HL-60 (cell line): ENCODE results near the gene MIOS.

ENCODE experiments used
- CTCF ChIP-seq: IDR thresholded peaks from one replicate; pipeline ENCODE4 v1.5.1; 2011; ENCODE audit warnings: low read length, control low read depth, inconsistent platforms; ENCODE audit not compliant: insufficient read depth
- POLR2AphosphoS5 ChIP-seq: IDR thresholded peaks from 2 replicates; pipeline ENCODE4 v1.6.1; 2012; ENCODE audit warnings: low read depth

DNA sequence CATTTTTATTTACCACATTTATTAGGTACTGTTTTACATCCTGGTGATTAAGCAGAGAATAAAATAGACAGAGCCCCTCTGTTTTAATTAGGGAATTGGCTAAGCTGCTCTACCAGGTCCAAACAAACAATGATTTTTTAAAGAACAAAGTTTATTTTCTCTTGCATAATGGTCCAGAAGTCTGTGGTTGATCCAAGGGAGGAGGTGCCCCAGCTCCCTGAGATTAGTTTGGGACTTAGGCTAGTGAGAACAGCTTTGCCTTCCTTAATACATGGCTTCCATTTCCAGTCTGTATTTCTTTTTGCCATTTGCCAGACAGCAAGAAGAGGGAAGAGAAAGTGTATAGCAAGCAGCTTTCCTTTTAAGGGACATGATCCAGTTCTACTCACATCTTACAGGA is 2.9 kb upstream of the MIOS start:
- TF ChIP-seq CTCF (no peak), POLR2AphosphoS5 (no peak)
